Endothelial cell of umbilical vein (primary cell): ENCODE data around the gene GALNT10. TPM values are rescaled to one million over a fixed set of nuclear protein-coding genes. Genes with fewer than 3 reads are reported as not detected.

ENCODE experiments used
- BruUV-seq: library from RNA; stranded (reverse); fragments of 400-500 nt; replicated peaks from 2 replicates; lab custom pipeline; 2021; lab: Mats Ljungman, UMichigan
- CTCF ChIA-PET: fragments of 300-600, 350-600 bp; sonication (Branson Sonifier 250); formaldehyde crosslinking; loops from one replicate; lab custom pipeline; 2021; ENCODE audit warnings: antibody characterized with exemption, inconsistent platforms; lab: Charles Lee
- POLR2A ChIA-PET: fragments of 300-600, 350-600 bp; sonication (Branson Sonifier 250); formaldehyde crosslinking; loops from one replicate; lab custom pipeline; 2021; ENCODE audit warnings: antibody characterized with exemption, inconsistent platforms; lab: Charles Lee
- DNase-seq: peaks from one replicate; pipeline ENCODE4 v3.0.0-alpha.2; 2011; ENCODE audit warnings: low read depth, low spot score
- FAIRE-seq: peaks from 2 replicates; lab custom pipeline; 2011; peaks lifted over from hg19 to GRCh38; lab: Jason Lieb, UNC
- H2AFZ ChIP-seq: 2 replicates; pipeline ENCODE4 v1.6.0; 2012; ENCODE audit warnings: low read depth, low read length, control low read depth, inconsistent platforms
- H3K27ac ChIP-seq: 2 replicates; pipeline ENCODE4 v1.5.1; 2011; ENCODE audit warnings: low read depth, mild to moderate bottlenecking, control low read depth, low read length, moderate library complexity; ENCODE audit not compliant: insufficient read depth
- H3K27me3 ChIP-seq, 2 experiments: 2 replicates each; pipeline versions ENCODE4 v1.6.0 to v1.6.1; 2011; ENCODE audit warnings: low read length in 2 of 2, mixed read lengths in 1 of 2; ENCODE audit not compliant: control insufficient read depth in 2 of 2, insufficient read depth in 2 of 2
- H3K36me3 ChIP-seq, 2 experiments: 2 replicates in 1 of 2; 3 replicates in 1 of 2; pipeline ENCODE4 v1.5.1; 2011; ENCODE audit warnings: low read length in 2 of 2, mild to moderate bottlenecking in 1 of 2, moderate library complexity in 1 of 2; ENCODE audit not compliant: control insufficient read depth in 2 of 2, insufficient read depth in 2 of 2; ENCODE audit errors: extremely low read depth in 1 of 2
- H3K4me1 ChIP-seq: 3 replicates; pipeline ENCODE4 v1.5.1; 2011; ENCODE audit warnings: mild to moderate bottlenecking, low read length; ENCODE audit not compliant: control insufficient read depth, insufficient read depth; ENCODE audit errors: extremely low read depth
- H3K4me2 ChIP-seq: 2 replicates; pipeline ENCODE4 v1.6.1; 2011; ENCODE audit warnings: low read length, control low read depth, mixed read lengths; ENCODE audit not compliant: insufficient read depth
- H3K4me3 ChIP-seq, 3 experiments: fragments of 200-600 bp in 1 of 3; sonication (generic), shearing (Covaris generic) in 1 of 3; replicated peaks in 1 of 3; 2 replicates each; pipeline ENCODE4 v1.5.1; 2011 to 2016; ENCODE audit warnings: control low read depth in 3 of 3, low read length in 3 of 3, mild to moderate bottlenecking in 2 of 3, inconsistent platforms in 1 of 3, low read depth in 1 of 3, moderate library complexity in 1 of 3; ENCODE audit not compliant: insufficient read depth in 1 of 3
- H3K79me2 ChIP-seq: 2 replicates; pipeline ENCODE4 v1.6.0; 2012; ENCODE audit warnings: low read length, inconsistent platforms; ENCODE audit not compliant: control insufficient read depth, insufficient read depth
- H3K9ac ChIP-seq: replicated peaks from 2 replicates; pipeline ENCODE3; 2011; ENCODE audit warnings: low read length, control low read depth; ENCODE audit not compliant: insufficient read depth; ENCODE audit errors: extremely low read depth
- H3K9me1 ChIP-seq: replicated peaks from 3 replicates; pipeline ENCODE4 v1.6.0; 2011; ENCODE audit warnings: mild to moderate bottlenecking, low read length; ENCODE audit not compliant: control insufficient read depth, insufficient read depth; ENCODE audit errors: extremely low read depth
- H3K9me3 ChIP-seq: replicated peaks from 2 replicates; pipeline ENCODE4 v1.5.1; 2012; ENCODE audit warnings: low read length, inconsistent platforms; ENCODE audit not compliant: control insufficient read depth, insufficient read depth
- H4K20me1 ChIP-seq: replicated peaks from 2 replicates; pipeline ENCODE3; 2011; ENCODE audit warnings: mild to moderate bottlenecking, low read length; ENCODE audit not compliant: control insufficient read depth, insufficient read depth; ENCODE audit errors: extremely low read depth
- EZH2 ChIP-seq: IDR thresholded peaks from 2 replicates; pipeline ENCODE4 v1.6.1; 2012; ENCODE audit warnings: borderline replicate concordance, low read depth, mild to moderate bottlenecking, moderate library complexity, low read length, inconsistent platforms; ENCODE audit not compliant: severe bottlenecking
- FOS ChIP-seq: IDR thresholded peaks from 2 replicates; pipeline ENCODE4 v1.6.1; 2011; ENCODE audit warnings: mild to moderate bottlenecking, low read length, moderate library complexity, borderline replicate concordance; ENCODE audit not compliant: insufficient read depth
- GATA2 ChIP-seq: IDR thresholded peaks from 2 replicates; pipeline ENCODE4 v1.7.0; 2011; ENCODE audit warnings: low read depth, mild to moderate bottlenecking, moderate library complexity, mixed read lengths, low read length; ENCODE audit not compliant: insufficient read length, insufficient read depth
- JUN ChIP-seq: IDR thresholded peaks from 2 replicates; pipeline ENCODE4 v1.6.1; 2011; ENCODE audit warnings: borderline replicate concordance, low read depth; ENCODE audit not compliant: insufficient read length, insufficient read depth
- MYC ChIP-seq: IDR thresholded peaks from one replicate; pipeline ENCODE4 v1.6.1; 2011; ENCODE audit warnings: mild to moderate bottlenecking, low read depth, low read length
- POLR2A ChIP-seq: IDR thresholded peaks from 2 replicates; pipeline ENCODE4 v1.6.1; 2012; ENCODE audit warnings: low read depth, mild to moderate bottlenecking, control low read depth, low read length
- POLR2AphosphoS5 ChIP-seq: IDR thresholded peaks from 2 replicates; pipeline ENCODE4 v1.6.1; 2012; ENCODE audit warnings: low read depth, mild to moderate bottlenecking, control low read depth, low read length, moderate library complexity; ENCODE audit not compliant: insufficient read depth
- dilution Hi-C: fragments of 300-500 bp; cut with MboI; formaldehyde crosslinking; loops from one replicate; pipeline ENCODE4 v1.15.0; 2019; ENCODE audit warnings: low sequenced_read_pairs; ENCODE audit not compliant: extremely low pct_ligation_motif_present
- intact Hi-C: fragments of 100-400 bp; cut with micrococcal nuclease; formaldehyde crosslinking; loops from one replicate; pipeline ENCODE4 v1.10.0; 2022
- polyA plus RNA-seq, 4 experiments: library from polyadenylated mRNA; depleted of rRNA in 3 of 4; stranded (reverse) in 3 of 4; unstranded in 1 of 4; fragments of >200 nt; gene quantifications; 2 replicates each; pipeline versions ENCODE4 v1.2.1 to v1.2.3, GENCODE V29; 2011 to 2012; ENCODE audit warnings: missing spikeins in 1 of 4
- total RNA-seq: library from RNA; stranded (reverse); gene quantifications from 2 replicates; pipeline ENCODE4 v1.2.3, GENCODE V29; 2021
- TF ChIP-seq, protein P1 (sequence below): IDR thresholded peaks from 2 replicates; pipeline ENCODE4 v1.6.1; 2011; ENCODE audit not compliant: insufficient read depth, insufficient read length
- TF ChIP-seq, protein P2 (sequence below), 2 donors: IDR thresholded peaks; 1 replicate in 1 of 2; 2 replicates in 1 of 2; pipeline ENCODE4 v1.5.1; 2011; ENCODE audit warnings: low read length in 2 of 2, mild to moderate bottlenecking in 2 of 2, moderate library complexity in 2 of 2, control low read depth in 1 of 2, inconsistent platforms in 1 of 2, low read depth in 1 of 2; ENCODE audit not compliant: insufficient read depth in 1 of 2; ENCODE audit errors: extremely low read depth in 1 of 2

GALNT10 gene
- total and polyA plus RNA-seq, 2 donors (not counting 3 experiments of a cell fraction or from before 2014, with no cell fraction given), result 70.2 to 77.6 TPM

DNA sequence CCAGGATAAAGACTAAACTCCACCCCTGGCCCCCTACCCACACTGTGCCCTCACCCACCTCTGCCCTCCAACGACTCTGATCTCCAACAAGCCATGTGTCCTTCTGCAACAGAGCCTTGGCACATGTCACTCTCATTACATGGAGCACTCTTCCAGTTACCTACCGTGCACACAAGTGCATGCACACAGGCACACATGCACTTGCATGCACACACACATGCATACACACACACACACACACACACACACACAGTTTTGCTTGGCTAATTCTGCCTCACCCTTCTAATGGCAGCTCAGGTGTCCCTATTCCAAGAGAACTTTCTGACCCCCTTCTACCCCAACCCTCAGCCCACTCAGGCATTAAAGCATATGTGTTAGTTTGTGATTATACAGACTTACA lies 19.6 kb downstream of the GALNT10 start:
- no peak overlapping the region for H3K4me3 ChIP-seq
- FAIRE-seq, result no peak
- H3K27ac ChIP-seq, result no peak overlapping the region
- POLR2A ChIA-PET, result no interaction called here
- no peak for DNase-seq
- no peak overlapping the region for H3K9ac ChIP-seq
- CTCF ChIA-PET, result no interaction called here
- dilution Hi-C loops (no loop called here), intact Hi-C loops (no loop called here)
- H3K27me3 ChIP-seq, result no peaks in the 10 kb centered on the region
- no peak for TF ChIP-seq EZH2
- no peak for TF ChIP-seq FOS
- TF ChIP-seq POLR2AphosphoS5, result no peak
- no peak for TF ChIP-seq GATA2
- no peak for TF ChIP-seq JUN
- no peak for TF ChIP-seq MYC
- TF ChIP-seq, protein P1, sequence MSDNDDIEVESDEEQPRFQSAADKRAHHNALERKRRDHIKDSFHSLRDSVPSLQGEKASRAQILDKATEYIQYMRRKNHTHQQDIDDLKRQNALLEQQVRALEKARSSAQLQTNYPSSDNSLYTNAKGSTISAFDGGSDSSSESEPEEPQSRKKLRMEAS, result no peak
- no peak for TF ChIP-seq POLR2A
- TF ChIP-seq, protein P2, sequence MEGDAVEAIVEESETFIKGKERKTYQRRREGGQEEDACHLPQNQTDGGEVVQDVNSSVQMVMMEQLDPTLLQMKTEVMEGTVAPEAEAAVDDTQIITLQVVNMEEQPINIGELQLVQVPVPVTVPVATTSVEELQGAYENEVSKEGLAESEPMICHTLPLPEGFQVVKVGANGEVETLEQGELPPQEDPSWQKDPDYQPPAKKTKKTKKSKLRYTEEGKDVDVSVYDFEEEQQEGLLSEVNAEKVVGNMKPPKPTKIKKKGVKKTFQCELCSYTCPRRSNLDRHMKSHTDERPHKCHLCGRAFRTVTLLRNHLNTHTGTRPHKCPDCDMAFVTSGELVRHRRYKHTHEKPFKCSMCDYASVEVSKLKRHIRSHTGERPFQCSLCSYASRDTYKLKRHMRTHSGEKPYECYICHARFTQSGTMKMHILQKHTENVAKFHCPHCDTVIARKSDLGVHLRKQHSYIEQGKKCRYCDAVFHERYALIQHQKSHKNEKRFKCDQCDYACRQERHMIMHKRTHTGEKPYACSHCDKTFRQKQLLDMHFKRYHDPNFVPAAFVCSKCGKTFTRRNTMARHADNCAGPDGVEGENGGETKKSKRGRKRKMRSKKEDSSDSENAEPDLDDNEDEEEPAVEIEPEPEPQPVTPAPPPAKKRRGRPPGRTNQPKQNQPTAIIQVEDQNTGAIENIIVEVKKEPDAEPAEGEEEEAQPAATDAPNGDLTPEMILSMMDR (IDR thresholded peaks at IDR 0.05; ENCODE audit: extremely low read depth in 1 of 2, insufficient read depth in 1 of 2, low read depth in 1 of 2, low read length in 2 of 2), result no peak
- H3K4me2 ChIP-seq, result no peak overlapping the region
- peaks cover 0 to 2% of the 10 kb centered on the region in 2 experiments for H3K36me3 ChIP-seq
- BruUV-seq, result no TSS peak
- peaks cover 4% of the 10 kb centered on the region for H3K79me2 ChIP-seq
- no peak overlapping the region for H2AFZ ChIP-seq
- no peaks in the 10 kb centered on the region for H3K9me3 ChIP-seq
- H3K9me1 ChIP-seq, result no peaks in the 10 kb centered on the region
- peaks cover 4% of the 10 kb centered on the region for H3K4me1 ChIP-seq
- H4K20me1 ChIP-seq, result no peaks in the 10 kb centered on the region
